Trophoblast cell (in vitro differentiated cells and primary cell): ENCODE data around the gene MACROD2.

Experiments used
- DNase-seq, 2 donors: peaks; one replicate each; pipeline ENCODE4 v3.0.0-alpha.2; 2016
- H2AFZ ChIP-seq: 2 replicates; pipeline ENCODE4 v1.6.1; 2013; ENCODE audit warnings: low read length, moderate library complexity, mild to moderate bottlenecking; ENCODE audit not compliant: insufficient read depth, poor library complexity
- H2AK5ac ChIP-seq: 2 replicates; pipeline ENCODE4 v1.6.1; 2013; ENCODE audit warnings: mild to moderate bottlenecking, low read length
- H2BK120ac ChIP-seq: 2 replicates; pipeline ENCODE4 v1.6.1; 2013; ENCODE audit warnings: low read length, mild to moderate bottlenecking, moderate library complexity; ENCODE audit not compliant: insufficient read depth, poor library complexity
- H2BK12ac ChIP-seq: 2 replicates; pipeline ENCODE4 v1.6.1; 2013; ENCODE audit warnings: mild to moderate bottlenecking, low read length, moderate library complexity
- H2BK5ac ChIP-seq: 2 replicates; pipeline ENCODE4 v1.6.1; 2013; ENCODE audit warnings: low read length, low read depth, moderate library complexity, mild to moderate bottlenecking; ENCODE audit not compliant: poor library complexity
- H3K14ac ChIP-seq: 2 replicates; pipeline ENCODE4 v1.6.1; 2013; ENCODE audit warnings: mild to moderate bottlenecking, low read length
- H3K18ac ChIP-seq: 2 replicates; pipeline ENCODE4 v1.6.1; 2013; ENCODE audit warnings: mild to moderate bottlenecking, low read length
- H3K23ac ChIP-seq: 2 replicates; pipeline ENCODE4 v1.6.1; 2013; ENCODE audit warnings: low read length
- H3K27ac ChIP-seq: 2 replicates; pipeline ENCODE4 v1.5.1; 2013; ENCODE audit warnings: low read depth, mild to moderate bottlenecking, inconsistent platforms, low read length, moderate library complexity
- H3K27me3 ChIP-seq: 2 replicates; pipeline ENCODE4 v1.6.1; 2013; ENCODE audit warnings: inconsistent platforms, mild to moderate bottlenecking, low read length, moderate library complexity; ENCODE audit not compliant: insufficient read depth
- H3K36me3 ChIP-seq, 2 experiments: 1 replicate in 1 of 2; 2 replicates in 1 of 2; pipeline ENCODE4 v1.6.1; 2013; ENCODE audit warnings: low read length in 2 of 2, mild to moderate bottlenecking in 2 of 2, moderate library complexity in 1 of 2; ENCODE audit not compliant: insufficient read depth in 2 of 2, control insufficient read depth in 1 of 2
- H3K4ac ChIP-seq: 2 replicates; pipeline ENCODE4 v1.6.1; 2013; ENCODE audit warnings: low read depth, mild to moderate bottlenecking, low read length, moderate library complexity
- H3K4me1 ChIP-seq, 2 experiments: 1 replicate in 1 of 2; 2 replicates in 1 of 2; pipeline ENCODE4 v1.6.1; 2013; ENCODE audit warnings: low read length in 2 of 2, mild to moderate bottlenecking in 2 of 2, moderate library complexity in 1 of 2; ENCODE audit not compliant: insufficient read depth in 2 of 2, control insufficient read depth in 1 of 2
- H3K4me2 ChIP-seq: 2 replicates; pipeline ENCODE4 v1.6.1; 2013; ENCODE audit warnings: inconsistent platforms, mild to moderate bottlenecking, low read length, moderate library complexity
- H3K4me3 ChIP-seq: 2 replicates; pipeline ENCODE4 v1.5.1; 2013; ENCODE audit warnings: mild to moderate bottlenecking, low read depth, low read length, inconsistent platforms
- H3K79me1 ChIP-seq: one replicate; pipeline ENCODE4 v1.6.1; 2013; ENCODE audit warnings: low read length
- H3K79me2 ChIP-seq: 2 replicates; pipeline ENCODE4 v1.6.1; 2013; ENCODE audit warnings: low read length, mild to moderate bottlenecking; ENCODE audit not compliant: control insufficient read depth, insufficient read depth, poor library complexity
- H3K9ac ChIP-seq: 2 replicates; pipeline ENCODE4 v1.6.1; 2013; ENCODE audit warnings: mild to moderate bottlenecking, low read length
- H3K9me3 ChIP-seq: 2 replicates; pipeline ENCODE4 v1.6.1; 2013; ENCODE audit warnings: low read depth, mild to moderate bottlenecking, control low read depth, inconsistent platforms, low read length; ENCODE audit not compliant: insufficient read depth
- H4K12ac ChIP-seq: 2 replicates; pipeline ENCODE4 v1.6.1; 2013; ENCODE audit warnings: low read depth, mild to moderate bottlenecking, low read length, moderate library complexity
- H4K8ac ChIP-seq: 2 replicates; pipeline ENCODE4 v1.6.1; 2013; ENCODE audit warnings: low read depth, mild to moderate bottlenecking, low read length, moderate library complexity
- H4K91ac ChIP-seq: one replicate; pipeline ENCODE4 v1.6.1; 2013; ENCODE audit warnings: low read depth, mild to moderate bottlenecking, low read length, moderate library complexity
- WGBS: extraction: QIAGEN DNeasy Blood & Tissue Kit; methylation state at CpG from one replicate; pipeline ENCODE4 v1.1.7; 2013; ENCODE audit warnings: missing lambda C conversion rate; ENCODE audit not compliant: insufficient read length, insufficient coverage; ENCODE audit errors: extremely low coverage; 5-methylcytosine and 5-hydroxymethylcytosine counted together

Gene MACROD2

DNA sequence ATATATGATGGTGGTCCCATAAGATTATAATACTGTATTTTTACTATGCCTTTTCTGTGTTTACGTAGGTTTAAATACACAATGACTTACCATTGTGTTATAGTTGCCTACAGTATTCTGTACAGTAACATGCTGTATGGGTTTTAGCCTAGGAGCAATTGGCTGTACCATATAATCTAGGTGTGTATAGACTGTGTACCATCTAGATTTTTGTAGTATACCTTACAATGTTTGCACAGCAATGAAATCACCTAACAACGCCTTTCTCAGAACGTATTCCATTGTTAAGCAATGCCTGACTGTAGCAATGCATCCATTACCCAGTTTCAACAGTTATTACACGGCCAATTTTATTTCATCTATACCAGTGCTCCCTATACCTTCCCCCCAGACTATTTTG lies 10.7 kb downstream of the MACROD2 start:
- Histone ChIP-seq H3K23ac (no peak overlapping the region), H3K18ac (no peak overlapping the region), H4K8ac (no peak overlapping the region), H2AFZ (no peak overlapping the region), H3K9ac (no peak overlapping the region), H3K14ac (no peak overlapping the region), H4K12ac (no peak overlapping the region), H2BK12ac (no peak overlapping the region), H3K4ac (no peak overlapping the region), H3K79me2 (no peaks in the 10 kb centered on the region), H3K27me3 (no peaks in the 10 kb centered on the region), H3K27ac (no peak overlapping the region), H3K4me3 (no peak overlapping the region), H2AK5ac (no peak overlapping the region), H4K91ac (no peak overlapping the region), H3K4me2 (no peak overlapping the region), H2BK5ac (no peak overlapping the region), H3K79me1 (no peaks in the 10 kb centered on the region), H3K4me1 (no peaks in the 10 kb centered on the region), H3K9me3 (no peaks in the 10 kb centered on the region), H2BK120ac (no peak overlapping the region), H3K36me3 (no peaks in the 10 kb centered on the region)
- no CpG with 5 or more reads among the region's 4 CpGs for WGBS
- DNase-seq: no peak

DNA sequence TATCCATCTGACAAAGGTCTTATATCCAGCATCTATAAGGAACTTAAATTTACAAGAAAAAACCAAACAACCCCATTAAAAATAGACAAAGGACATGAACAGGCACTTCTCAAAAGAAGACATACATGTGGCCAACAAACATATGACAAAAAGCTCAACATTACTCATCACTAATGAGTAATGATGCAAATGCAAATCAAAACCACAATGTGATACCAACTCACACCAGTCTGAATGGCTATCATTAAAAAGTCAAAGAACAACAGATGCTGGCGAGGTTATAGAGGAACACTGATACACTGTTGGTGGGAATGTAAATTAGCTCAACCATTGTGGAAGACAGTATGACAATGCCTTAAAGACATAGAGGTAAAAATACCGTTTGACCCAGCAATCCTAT lies 13.9 kb downstream of the MACROD2 start:
- Histone ChIP-seq H3K9me3 (no peaks in the 10 kb centered on the region), H3K23ac (no peak overlapping the region), H3K79me2 (no peaks in the 10 kb centered on the region), H2BK5ac (no peak overlapping the region), H3K4me3 (no peak overlapping the region), H4K12ac (no peak overlapping the region), H3K79me1 (no peaks in the 10 kb centered on the region), H3K27ac (no peak overlapping the region), H3K9ac (no peak overlapping the region), H3K4ac (no peak overlapping the region), H2BK120ac (no peak overlapping the region), H4K91ac (no peak overlapping the region), H3K14ac (no peak overlapping the region), H3K18ac (no peak overlapping the region), H2AFZ (no peak overlapping the region), H3K27me3 (no peaks in the 10 kb centered on the region), H4K8ac (no peak overlapping the region), H3K36me3 (no peaks in the 10 kb centered on the region), H2AK5ac (no peak overlapping the region), H3K4me2 (no peak overlapping the region), H3K4me1 (no peaks in the 10 kb centered on the region), H2BK12ac (no peak overlapping the region)
- DNase-seq: no peak
- no CpG with 5 or more reads among the region's 2 CpGs for WGBS

- H4K12ac ChIP-seq: no peak overlapping the region
- WGBS: no CpG with 5 or more reads among the region's 3 CpGs
- no peak overlapping the region for H3K4me2 ChIP-seq
- no peak overlapping the region for H3K18ac ChIP-seq
- no peaks in the 10 kb centered on the region for H3K36me3 ChIP-seq
- H3K14ac ChIP-seq: no peak overlapping the region
- no peak overlapping the region for H3K4me3 ChIP-seq
- H3K27me3 ChIP-seq: no peaks in the 10 kb centered on the region
- H2AFZ ChIP-seq: no peak overlapping the region
- H3K4ac ChIP-seq: no peak overlapping the region
- no peak overlapping the region for H3K9ac ChIP-seq
- H4K91ac ChIP-seq: no peak overlapping the region
- H3K79me1 ChIP-seq: no peaks in the 10 kb centered on the region
- no peak overlapping the region for H4K8ac ChIP-seq
- no peak overlapping the region for H2BK5ac ChIP-seq
- no peak overlapping the region for H2BK120ac ChIP-seq
- no peak overlapping the region for H2AK5ac ChIP-seq
- H3K9me3 ChIP-seq: no peaks in the 10 kb centered on the region
- H3K23ac ChIP-seq: no peak overlapping the region
- no peak for DNase-seq
- no peak overlapping the region for H2BK12ac ChIP-seq
- H3K27ac ChIP-seq: no peak overlapping the region
- H3K79me2 ChIP-seq: no peaks in the 10 kb centered on the region
- H3K4me1 ChIP-seq: no peaks in the 10 kb centered on the region
Measured at GRCh38 chr20:14012671-14013070, 17.4 kb downstream of the MACROD2 start.

DNA sequence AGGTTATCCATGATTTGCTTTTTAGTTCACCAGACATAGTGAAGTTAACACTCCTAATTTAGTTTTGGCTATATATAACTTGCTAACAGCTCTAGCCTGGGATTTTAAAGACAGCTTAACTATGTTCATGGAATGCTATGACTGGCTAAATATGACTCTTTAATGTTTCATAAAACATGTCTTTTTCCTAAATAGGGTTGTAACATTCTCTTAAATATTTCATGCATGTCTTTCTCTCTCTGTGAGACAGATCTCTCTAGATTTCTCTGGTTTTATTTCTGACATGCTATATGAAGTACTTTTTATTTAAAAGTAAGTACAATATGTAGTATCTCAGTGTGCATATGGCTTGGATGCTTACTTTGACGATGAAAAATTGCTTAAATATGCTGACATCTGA lies 35.7 kb downstream of the MACROD2 start:
- Histone ChIP-seq H3K9me3 (no peaks in the 10 kb centered on the region), H3K18ac (no peak overlapping the region), H4K8ac (no peak overlapping the region), H3K9ac (no peak overlapping the region), H3K23ac (no peak overlapping the region), H3K36me3 (no peaks in the 10 kb centered on the region), H3K27ac (no peak overlapping the region), H4K12ac (no peak overlapping the region), H3K4me2 (no peak overlapping the region), H3K79me1 (no peaks in the 10 kb centered on the region), H3K79me2 (no peaks in the 10 kb centered on the region), H2AFZ (no peak overlapping the region), H2BK12ac (no peak overlapping the region), H2BK5ac (no peak overlapping the region), H2BK120ac (no peak overlapping the region), H3K27me3 (no peaks in the 10 kb centered on the region), H3K4me3 (no peak overlapping the region), H3K14ac (no peak overlapping the region), H3K4ac (no peak overlapping the region), H2AK5ac (no peak overlapping the region), H3K4me1 (no peaks in the 10 kb centered on the region), H4K91ac (no peak overlapping the region)
- DNase-seq: no peak
- WGBS: no CpG with 5 or more reads among the region's 1 CpG
